Panc1 (cell line): ENCODE data around the gene FOXO1. TPM values are rescaled to one million over a fixed set of nuclear protein-coding genes. Genes with fewer than 3 reads are reported as not detected.

Experiments
- ATAC-seq: fragments of 200-7000 bp; cut with Tn5 transposase; 2 replicates; pipeline ENCODE4 v1.9.1; 2020; ENCODE audit warnings: mild to moderate bottlenecking, moderate library complexity
- BruUV-seq: library from RNA; stranded (reverse); fragments of 400-500 nt; replicated peaks from 2 replicates; lab custom pipeline; 2021; lab: Mats Ljungman, UMichigan
- CTCF ChIA-PET: fragments of 300-600 bp; sonication (Branson Sonifier 250); formaldehyde crosslinking; loops from one replicate; lab custom pipeline; 2022; ENCODE audit warnings: antibody characterized with exemption; lab: Charles Lee
- POLR2A ChIA-PET: fragments of 300-600 bp; sonication (Branson Sonifier 250); formaldehyde crosslinking; loops from one replicate; lab custom pipeline; 2022; ENCODE audit warnings: antibody characterized with exemption; lab: Charles Lee
- DNase-seq: peaks from one replicate; pipeline ENCODE4 v3.0.0-alpha.2; 2010; ENCODE audit warnings: low read depth, low spot score
- H3K27ac ChIP-seq: 2 replicates; pipeline ENCODE4 v1.5.1; 2011; ENCODE audit warnings: mild to moderate bottlenecking, low read length, inconsistent platforms
- H3K27me3 ChIP-seq: fragments of 200-500 bp; sonication (Bioruptor generic); 2 replicates; pipeline ENCODE4 v1.6.0; 2014; ENCODE audit warnings: low read length, inconsistent platforms; ENCODE audit not compliant: control insufficient read depth, insufficient read depth
- H3K36me3 ChIP-seq: fragments of 200-500 bp; sonication (Bioruptor generic); 2 replicates; pipeline ENCODE4 v1.5.1; 2014; ENCODE audit warnings: inconsistent platforms, mild to moderate bottlenecking, low read length, moderate library complexity; ENCODE audit not compliant: control insufficient read depth, insufficient read depth
- H3K4me1 ChIP-seq: 2 replicates; pipeline ENCODE4 v1.5.1; 2011; ENCODE audit warnings: inconsistent platforms, mild to moderate bottlenecking, low read length, moderate library complexity; ENCODE audit not compliant: control insufficient read depth, insufficient read depth
- H3K4me3 ChIP-seq, 2 experiments: 2 replicates each; pipeline ENCODE4 v1.5.1; 2011 to 2012; ENCODE audit warnings: low read depth in 2 of 2, low read length in 2 of 2, mild to moderate bottlenecking in 2 of 2, inconsistent platforms in 1 of 2, moderate library complexity in 1 of 2
- H3K9me3 ChIP-seq: fragments of 200-500 bp; sonication (Bioruptor generic); 2 replicates; pipeline ENCODE4 v1.5.1; 2014; ENCODE audit warnings: low read depth, mild to moderate bottlenecking, inconsistent platforms, low read length, moderate library complexity; ENCODE audit not compliant: control insufficient read depth, insufficient read depth
- CTCF ChIP-seq: fragments of 450-650 bp; IDR thresholded peaks from 2 replicates; pipeline ENCODE4 v1.5.1; 2017; ENCODE audit warnings: mild to moderate bottlenecking
- POLR2AphosphoS5 ChIP-seq: IDR thresholded peaks from 2 replicates; pipeline ENCODE4 v1.6.1; 2012; ENCODE audit warnings: mild to moderate bottlenecking, low read depth, low read length, moderate library complexity
- REST ChIP-seq, 2 experiments: IDR thresholded peaks; 2 replicates each; pipeline ENCODE4 v1.6.1; 2011 to 2012; ENCODE audit warnings: low read depth in 2 of 2, control low read depth in 1 of 2, low read length in 1 of 2, mild to moderate bottlenecking in 1 of 2, moderate library complexity in 1 of 2; ENCODE audit not compliant: insufficient read depth in 1 of 2
- SIN3A ChIP-seq: IDR thresholded peaks from 2 replicates; pipeline ENCODE4 v1.6.1; 2012; ENCODE audit warnings: low read depth, mild to moderate bottlenecking, low read length, moderate library complexity, borderline replicate concordance; ENCODE audit not compliant: insufficient read depth
- TCF7L2 ChIP-seq: IDR thresholded peaks from 2 replicates; pipeline ENCODE4 v1.6.1; 2011; ENCODE audit warnings: mild to moderate bottlenecking, low read depth, low read length, inconsistent platforms
- in situ Hi-C: cut with HindIII; loops from 2 replicates; pipeline ENCODE4 v1.10.0; 2016; ENCODE audit warnings: low sequenced_read_pairs, low pct_unique_long_range_greater_than_20kb
- intact Hi-C: fragments of 100-400 bp; cut with micrococcal nuclease; formaldehyde crosslinking; loops from one replicate; pipeline ENCODE4 v1.10.0; 2022; ENCODE audit not compliant: unreplicated experiment
- total RNA-seq: library from RNA; stranded (reverse); gene quantifications from one replicate; pipeline ENCODE4 v1.2.1, GENCODE V29; 2021; ENCODE audit not compliant: unreplicated experiment

FOXO1 gene
- total RNA-seq, 1 experiment from 2014 or later, result 2.1 TPM

GRCh38 chr13:40519637-40520036 lies 146.8 kb downstream of the FOXO1 start:
- DNase-seq, result no peak
- ATAC-seq, result no peak
- ChIA-PET POLR2A (no interaction called here), CTCF (no interaction called here)
- H3K4me1 ChIP-seq, result no peaks in the 10 kb centered on the region
- no peaks in the 10 kb centered on the region for H3K36me3 ChIP-seq
- TF ChIP-seq REST (IDR thresholded peaks at IDR 0.05; ENCODE audit: insufficient read depth in 1 of 2, low read depth in 2 of 2, low read length in 1 of 2) (no peak), POLR2AphosphoS5 (no peak), SIN3A (no peak), TCF7L2 (no peak), CTCF (no peak)
- H3K9me3 ChIP-seq, result no peaks in the 10 kb centered on the region
- BruUV-seq, result no TSS peak
- H3K4me3 ChIP-seq, result no peak overlapping the region
- in situ Hi-C loops (no loop called here), intact Hi-C loops (no loop called here)
- no peak overlapping the region for H3K27ac ChIP-seq
- H3K27me3 ChIP-seq, result no peaks in the 10 kb centered on the region

GRCh38 chr13:40518481-40518882 lies 148.0 kb downstream of the FOXO1 start:
- H3K27ac ChIP-seq, result no peak overlapping the region
- TF ChIP-seq SIN3A (no peak), CTCF (no peak), POLR2AphosphoS5 (no peak), REST (IDR thresholded peaks at IDR 0.05; ENCODE audit: insufficient read depth in 1 of 2, low read depth in 2 of 2, low read length in 1 of 2) (no peak), TCF7L2 (no peak)
- POLR2A ChIA-PET, result no interaction called here
- no peaks in the 10 kb centered on the region for H3K27me3 ChIP-seq
- no peaks in the 10 kb centered on the region for H3K4me1 ChIP-seq
- in situ Hi-C loops (no loop called here), intact Hi-C loops (no loop called here)
- no TSS peak for BruUV-seq
- no peak for DNase-seq
- no peak overlapping the region for H3K4me3 ChIP-seq
- ATAC-seq, result no peak
- no peaks in the 10 kb centered on the region for H3K9me3 ChIP-seq
- H3K36me3 ChIP-seq, result no peaks in the 10 kb centered on the region
- CTCF ChIA-PET, result no interaction called here
